H1 (cell line): ENCODE data around the gene PPAN.

Source experiments
- CEBPB ChIP-seq: IDR thresholded peaks from 2 replicates; pipeline ENCODE4 v1.6.1; 2012; ENCODE audit warnings: low read depth, low read length
- CHD1 ChIP-seq: IDR thresholded peaks from 2 replicates; pipeline ENCODE4 v1.6.1; 2012; ENCODE audit warnings: low read depth, low read length, improper control_type of control experiment
- CHD7 ChIP-seq: fragments of 300-600 bp; sonication (generic); IDR thresholded peaks from 2 replicates; pipeline ENCODE4 v1.7.1; 2012; ENCODE audit warnings: low read length, moderate library complexity, mild to moderate bottlenecking, inconsistent platforms; ENCODE audit not compliant: insufficient replicate concordance
- CTCF ChIP-seq, 3 experiments: IDR thresholded peaks; 1 replicate in 2 of 3; 2 replicates in 1 of 3; pipeline versions ENCODE4 v1.5.1 to v1.6.1; 2011; ENCODE audit warnings: low read length in 3 of 3, mild to moderate bottlenecking in 3 of 3, inconsistent platforms in 2 of 3, low read depth in 1 of 3, moderate library complexity in 1 of 3; ENCODE audit not compliant: insufficient read depth in 1 of 3; ENCODE audit errors: control extremely low read depth in 1 of 3
- EZH2 ChIP-seq: fragments of 200-600 bp; sonication (generic); IDR thresholded peaks from 2 replicates; pipeline ENCODE4 v1.7.1; 2012; ENCODE audit warnings: low read depth, mild to moderate bottlenecking, moderate library complexity, low read length, inconsistent platforms; ENCODE audit not compliant: severe bottlenecking
- HDAC6 ChIP-seq: IDR thresholded peaks from one replicate; pipeline ENCODE4 v1.7.1; 2012; ENCODE audit warnings: low read depth, mild to moderate bottlenecking, inconsistent platforms, low read length, moderate library complexity
- NRF1 ChIP-seq: IDR thresholded peaks from 2 replicates; pipeline ENCODE4 v1.6.1; 2011; ENCODE audit warnings: mild to moderate bottlenecking, low read depth, low read length, improper control_type of control experiment
- POLR2A ChIP-seq, 2 experiments: IDR thresholded peaks; 1 replicate in 1 of 2; 2 replicates in 1 of 2; pipeline ENCODE4 v1.6.1; 2011; ENCODE audit warnings: low read depth in 2 of 2, low read length in 2 of 2, mild to moderate bottlenecking in 2 of 2; ENCODE audit errors: control extremely low read depth in 1 of 2
- POLR2AphosphoS5 ChIP-seq: IDR thresholded peaks from 2 replicates; pipeline ENCODE4 v1.6.1; 2011; ENCODE audit warnings: low read depth, low read length
- RAD21 ChIP-seq, 2 experiments: IDR thresholded peaks in 1 of 2; conservative IDR thresholded peaks in 1 of 2; 2 replicates each; pipeline ENCODE4 v1.6.1; 2011; ENCODE audit warnings: low read depth in 2 of 2, low read length in 2 of 2, improper control_type of control experiment in 1 of 2, inconsistent platforms in 1 of 2, mild to moderate bottlenecking in 1 of 2, moderate library complexity in 1 of 2
- RFX5 ChIP-seq: IDR thresholded peaks from 2 replicates; pipeline ENCODE4 v1.6.1; 2011; ENCODE audit warnings: low read depth, low read length, improper control_type of control experiment, borderline replicate concordance
- TBP ChIP-seq: IDR thresholded peaks from 2 replicates; pipeline ENCODE4 v1.6.1; 2011; ENCODE audit warnings: low read depth, low read length, improper control_type of control experiment
- USF2 ChIP-seq: IDR thresholded peaks from 2 replicates; pipeline ENCODE4 v1.6.1; 2011; ENCODE audit warnings: low read length, improper control_type of control experiment

- no peak for TF ChIP-seq USF2
- TF ChIP-seq POLR2AphosphoS5 = no peak
- TF ChIP-seq CEBPB = no peak
- TF ChIP-seq CHD1 = no peak
- no peak for TF ChIP-seq EZH2
- TF ChIP-seq CTCF (IDR thresholded peaks at IDR 0.05; ENCODE audit: control extremely low read depth in 1 of 3, insufficient read depth in 1 of 3, low read depth in 1 of 3, low read length in 3 of 3) = no peak
- TF ChIP-seq HDAC6 = no peak
- TF ChIP-seq CHD7 = no peak
- no peak for TF ChIP-seq NRF1
- no peak for TF ChIP-seq RAD21 (IDR thresholded peaks at IDR 0.05 in 1 of 2, conservative IDR thresholded peaks at IDR 0.05 in 1 of 2; ENCODE audit: low read depth in 2 of 2, low read length in 2 of 2)
- TF ChIP-seq TBP = no peak
- TF ChIP-seq POLR2A (IDR thresholded peaks at IDR 0.05; ENCODE audit: control extremely low read depth in 1 of 2, low read depth in 2 of 2, low read length in 2 of 2) = no peak
- no peak for TF ChIP-seq RFX5
These were observed 51.9 kb downstream of the PPAN start for GRCh38 chr19:10158071-10158470.
